ENCODE results near the gene ITGB4. TPM values are rescaled to one million over a fixed set of nuclear protein-coding genes. Genes with fewer than 3 reads are reported as not detected.

Gene ITGB4
- total RNA-seq, 1 donor from 2014 or later, result 9.7 TPM

- TF ChIP-seq CTCF (IDR thresholded peaks at IDR 0.05; ENCODE audit: unreplicated experiment), result no peak
- no peak for DNase-seq (ENCODE audit: low spot score, unreplicated experiment)
- H3K27me3 Mint-ChIP-seq, result peaks cover 23% of the 10 kb centered on the region
- no peak overlapping the region for H3K27ac Mint-ChIP-seq
- no peaks in the 10 kb centered on the region for H3K9me3 Mint-ChIP-seq (ENCODE audit: low read depth)
- peak overlapping the region; percentile 47 for H3K4me3 Mint-ChIP-seq (ENCODE audit: low read depth)
- no peaks in the 10 kb centered on the region for H3K36me3 Mint-ChIP-seq (ENCODE audit: insufficient read depth)
- H3K4me1 Mint-ChIP-seq (ENCODE audit: low read depth), result no peaks in the 10 kb centered on the region
Observed at GRCh38 chr17:75721463-75722011, 278 bp downstream of the ITGB4 start.

GRCh38 chr17:75722076-75722475, 817 bp downstream of the ITGB4 start:
- Mint-ChIP-seq H3K27me3 (peaks cover 20% of the 10 kb centered on the region), H3K9me3 (ENCODE audit: low read depth) (no peaks in the 10 kb centered on the region), H3K4me1 (ENCODE audit: low read depth) (no peaks in the 10 kb centered on the region), H3K27ac (no peak overlapping the region), H3K4me3 (ENCODE audit: low read depth) (peak overlapping the region; percentile 47), H3K36me3 (ENCODE audit: insufficient read depth) (no peaks in the 10 kb centered on the region)
- TF ChIP-seq CTCF (IDR thresholded peaks at IDR 0.05; ENCODE audit: unreplicated experiment), result no peak
- DNase-seq (ENCODE audit: low spot score, unreplicated experiment), result no peak

DNA sequence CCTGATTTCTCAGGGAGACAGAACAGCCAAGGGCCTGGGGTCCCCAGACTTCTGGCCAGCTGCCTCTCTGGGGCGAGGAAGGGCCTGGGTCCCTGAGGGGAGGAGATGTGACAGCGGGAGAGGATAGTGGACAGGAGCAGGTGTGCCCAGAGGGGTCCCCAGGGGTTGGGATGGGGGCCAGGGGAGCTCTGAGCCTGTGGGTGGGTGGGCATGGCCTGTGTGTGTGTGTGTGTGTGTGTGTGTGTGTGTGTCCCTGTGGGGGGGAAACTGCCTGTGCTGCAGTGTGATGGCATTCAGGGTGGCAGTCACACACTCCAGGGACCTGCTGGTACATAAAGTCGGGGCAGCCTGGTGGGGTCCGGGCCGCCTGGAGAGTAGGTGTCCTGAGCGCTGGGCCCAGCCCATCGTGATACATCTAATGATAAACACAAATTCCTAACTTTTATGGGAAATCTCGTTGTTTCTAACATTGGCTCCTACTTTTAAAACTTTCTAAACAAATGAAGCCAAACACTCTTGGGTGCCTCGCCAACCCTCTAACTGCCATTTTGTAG, 1.4 kb downstream of the ITGB4 start:
- H3K36me3 Mint-ChIP-seq (ENCODE audit: insufficient read depth), result no peaks in the 10 kb centered on the region
- DNase-seq (ENCODE audit: low spot score, unreplicated experiment), result no peak
- H3K4me1 Mint-ChIP-seq (ENCODE audit: low read depth), result no peaks in the 10 kb centered on the region
- H3K4me3 Mint-ChIP-seq (ENCODE audit: low read depth), result no peak overlapping the region
- TF ChIP-seq CTCF (IDR thresholded peaks at IDR 0.05; ENCODE audit: unreplicated experiment), result no peak
- no peak overlapping the region for H3K27ac Mint-ChIP-seq
- H3K27me3 Mint-ChIP-seq, result peaks cover 18% of the 10 kb centered on the region
- H3K9me3 Mint-ChIP-seq (ENCODE audit: low read depth), result no peaks in the 10 kb centered on the region

DNA sequence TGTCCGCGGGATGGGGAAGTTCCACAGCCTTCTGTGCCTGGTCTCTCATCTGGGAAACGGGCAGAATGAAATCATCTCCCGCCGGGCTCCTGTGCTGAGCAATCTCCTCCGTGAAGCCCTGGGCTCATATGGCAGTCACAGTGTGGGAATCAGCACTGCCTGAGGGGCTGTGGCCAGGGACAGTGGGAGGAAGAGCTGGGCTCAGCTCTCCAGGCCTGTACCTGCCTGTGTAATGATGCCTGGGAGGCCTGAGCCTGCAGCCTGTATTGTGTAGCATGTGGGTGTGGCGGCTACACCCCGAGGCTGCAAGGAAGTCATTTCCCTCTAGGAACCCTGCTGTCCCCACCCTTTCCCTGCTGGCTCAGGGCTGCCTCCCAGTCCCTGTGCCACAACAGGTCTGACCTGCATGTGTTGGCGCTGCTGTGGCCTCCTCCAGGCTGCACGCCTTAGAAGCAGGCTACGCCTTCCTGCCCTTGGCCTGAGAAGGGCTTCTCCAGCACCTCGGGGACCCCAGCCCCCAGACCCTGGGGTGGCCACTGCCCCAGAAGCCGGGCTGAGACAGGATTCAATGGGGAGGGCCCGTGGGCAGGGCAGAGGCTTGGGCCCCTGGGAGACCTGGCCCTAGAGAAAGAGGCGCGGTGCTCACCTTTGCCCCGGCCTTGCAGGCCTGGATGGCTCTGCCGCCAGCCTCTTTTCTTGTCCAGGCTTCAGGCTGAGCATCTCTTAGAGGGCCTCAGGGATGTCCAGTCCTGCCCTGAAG, 2.1 kb downstream of the ITGB4 start:
- Mint-ChIP-seq H3K36me3 (ENCODE audit: insufficient read depth) (no peaks in the 10 kb centered on the region), H3K4me1 (ENCODE audit: low read depth) (no peaks in the 10 kb centered on the region), H3K9me3 (ENCODE audit: low read depth) (no peaks in the 10 kb centered on the region), H3K4me3 (ENCODE audit: low read depth) (no peak overlapping the region), H3K27ac (no peak overlapping the region), H3K27me3 (peaks cover 18% of the 10 kb centered on the region)
- no peak for DNase-seq (ENCODE audit: low spot score, unreplicated experiment)
- TF ChIP-seq CTCF (IDR thresholded peaks at IDR 0.05; ENCODE audit: unreplicated experiment), result no peak

DNA sequence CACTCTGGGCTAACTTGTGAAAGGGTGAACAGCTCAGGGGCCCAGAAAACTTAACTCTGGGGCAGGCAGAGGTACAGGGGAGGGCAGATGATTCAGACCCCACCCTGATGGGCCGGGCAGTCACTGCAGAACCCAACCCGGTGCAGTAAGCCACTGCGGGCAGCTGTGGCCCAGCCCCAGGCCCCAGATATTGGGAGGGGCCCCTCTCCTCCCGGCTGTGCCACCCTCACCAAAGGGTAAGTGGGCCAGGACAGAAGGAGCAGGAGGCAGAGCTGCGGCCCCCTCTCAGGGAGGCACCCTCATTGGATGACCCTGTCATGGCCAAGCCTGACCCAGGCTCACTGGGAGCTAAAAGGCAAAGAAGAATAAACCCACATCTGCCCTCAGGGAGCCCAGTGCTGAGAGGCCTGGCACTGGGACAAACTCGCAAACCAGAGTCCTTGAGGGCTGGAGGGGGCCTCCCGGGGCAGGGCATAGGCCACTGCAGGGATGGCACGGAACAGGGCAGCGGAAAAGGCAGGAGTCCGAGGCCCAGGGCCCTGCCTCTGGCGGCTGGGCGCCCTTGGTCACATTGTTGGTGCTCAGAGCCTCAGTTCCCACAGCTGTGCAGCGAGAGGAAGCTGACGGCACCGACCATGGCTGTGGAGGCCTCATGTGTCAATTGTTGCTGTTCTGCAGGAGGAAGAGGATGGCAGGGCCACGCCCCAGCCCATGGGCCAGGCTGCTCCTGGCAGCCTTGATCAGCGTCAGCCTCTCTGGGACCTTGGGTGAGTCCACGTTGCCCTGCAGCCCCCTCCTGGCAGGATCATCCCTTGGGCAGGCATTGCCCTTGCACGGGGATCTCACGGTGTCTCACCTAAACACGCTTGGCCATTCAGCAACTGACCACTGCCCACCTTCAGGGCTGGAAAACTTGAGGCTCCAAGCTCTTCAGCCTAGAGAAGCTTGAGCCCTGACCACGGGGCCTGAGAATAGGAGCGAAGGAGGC, 3.1 kb downstream of the ITGB4 start:
- no peak for TF ChIP-seq CTCF (IDR thresholded peaks at IDR 0.05; ENCODE audit: unreplicated experiment)
- H3K36me3 Mint-ChIP-seq (ENCODE audit: insufficient read depth), result no peaks in the 10 kb centered on the region
- H3K4me3 Mint-ChIP-seq (ENCODE audit: low read depth), result no peak overlapping the region
- H3K27me3 Mint-ChIP-seq, result peaks cover 14% of the 10 kb centered on the region
- no peak for DNase-seq (ENCODE audit: low spot score, unreplicated experiment)
- no peak overlapping the region for H3K27ac Mint-ChIP-seq
- no peaks in the 10 kb centered on the region for H3K9me3 Mint-ChIP-seq (ENCODE audit: low read depth)
- no peaks in the 10 kb centered on the region for H3K4me1 Mint-ChIP-seq (ENCODE audit: low read depth)

All from progenitor cell of endocrine pancreas (in vitro differentiated cells).